ENCODE data around the gene RSRC1.
"Not testable (repeated sequence)": the region's sequence is repeated elsewhere in the genome, so short reads cannot be mapped to it uniquely, and the experiment has no call there.

Gene RSRC1

DNA sequence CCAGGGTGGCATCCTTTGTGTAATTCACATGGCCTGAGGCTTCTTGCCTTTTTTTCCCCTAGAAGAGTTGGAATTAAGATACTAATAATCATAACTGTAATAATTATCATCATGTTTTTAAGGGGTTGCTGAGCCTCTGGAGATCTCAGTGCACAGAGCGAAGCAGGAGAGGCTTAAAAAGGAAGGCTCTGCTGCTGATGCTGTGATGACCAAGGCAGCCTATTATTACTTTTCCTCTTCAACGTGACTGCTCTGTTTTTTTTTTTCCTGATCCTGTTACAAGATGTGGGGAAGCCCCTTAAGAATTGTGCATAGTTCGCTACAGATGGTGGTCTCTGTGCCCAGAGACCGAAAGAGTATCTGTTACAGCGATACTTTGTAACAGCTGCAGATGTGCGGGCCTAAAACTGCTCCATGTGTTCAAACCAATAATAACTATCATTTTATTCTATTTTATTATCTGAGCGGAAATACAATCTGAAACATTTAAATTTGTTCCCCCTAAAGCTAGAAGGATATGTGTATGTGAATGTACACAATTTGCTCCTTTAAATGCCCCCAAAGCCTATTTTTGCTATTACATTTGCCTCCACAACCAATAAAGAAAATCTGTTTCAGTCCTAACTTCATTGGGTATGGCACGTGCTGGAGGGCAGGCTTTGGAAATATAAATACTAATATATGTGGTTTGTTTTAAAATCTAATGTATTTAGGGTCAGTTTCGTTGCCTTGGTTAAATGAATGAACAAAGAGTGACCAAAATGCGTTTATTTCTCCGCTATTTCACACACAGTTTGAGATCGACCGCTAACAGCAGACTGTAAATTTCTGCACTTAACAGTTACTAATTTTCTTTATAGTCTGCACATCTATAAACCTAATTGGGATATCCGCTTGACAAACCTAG lies 8.3 kb upstream of the RSRC1 start:
- no peak for DNase-seq (ENCODE audit: low spot score)

DNA sequence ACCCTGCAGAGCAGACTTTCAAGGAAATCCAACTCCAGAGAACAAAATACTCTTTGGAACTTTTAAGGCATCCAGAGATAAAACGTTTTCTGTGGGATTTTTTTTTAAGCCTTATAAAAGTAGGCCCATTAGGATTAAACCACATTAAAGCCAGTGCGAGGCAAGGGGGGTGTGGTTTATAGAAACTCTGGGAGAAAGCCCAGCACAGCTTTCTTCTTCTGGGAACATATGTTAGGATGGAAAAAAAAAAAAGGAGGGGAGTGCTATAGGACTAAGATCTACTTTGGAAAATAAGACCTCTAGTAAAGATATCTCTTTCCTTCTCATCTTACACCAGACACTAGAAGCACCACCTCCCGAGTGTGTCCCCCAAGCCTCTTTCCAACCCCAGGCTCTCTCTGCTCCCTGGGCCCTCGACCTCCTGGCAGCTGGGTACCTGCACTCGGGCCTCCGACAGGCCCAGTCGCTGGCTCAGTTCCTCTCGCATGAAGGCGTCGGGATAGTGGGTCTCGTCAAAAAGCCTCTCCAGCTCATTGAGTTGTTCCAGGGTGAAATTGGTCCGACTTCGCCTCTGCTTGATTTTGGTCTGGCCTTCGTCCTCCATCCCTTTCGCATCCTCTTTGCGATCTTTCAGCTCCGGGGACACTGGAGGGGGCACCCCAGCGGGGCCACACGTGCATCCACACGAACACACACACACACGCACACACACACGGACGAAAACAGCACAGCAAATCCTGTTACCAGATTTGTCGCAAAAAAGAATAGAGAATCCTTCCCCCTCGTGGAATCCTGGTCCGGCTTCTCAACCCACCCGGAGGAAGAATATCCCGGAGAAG lies 7.4 kb upstream of the RSRC1 start:
- DNase-seq (ENCODE audit: low spot score): no peak

GRCh38 chr3:158103081-158103886 lies 6.6 kb upstream of the RSRC1 start:
- no peak for DNase-seq (ENCODE audit: low spot score)

DNA sequence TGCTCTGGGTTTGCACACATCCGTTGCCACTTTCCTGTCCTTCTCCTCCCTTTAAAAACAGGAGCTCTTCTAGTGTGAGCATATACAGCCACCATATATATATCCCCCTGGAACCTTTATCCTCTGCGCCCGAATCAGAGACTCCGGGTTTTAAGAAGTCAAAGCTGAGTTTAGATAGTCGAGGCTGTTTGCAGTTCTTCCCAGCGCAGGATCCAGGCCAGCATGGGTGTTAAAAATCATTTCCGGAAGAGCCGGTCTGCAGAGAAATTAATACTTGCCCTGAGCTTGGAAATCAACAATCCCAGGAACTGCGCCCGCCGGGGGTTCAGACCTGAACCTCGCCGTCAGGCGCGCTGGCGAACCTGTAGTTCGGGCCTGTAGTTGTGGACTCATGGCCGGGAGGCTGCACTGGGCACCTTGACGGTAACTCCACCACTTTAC lies 6.0 kb upstream of the RSRC1 start:
- no peak for DNase-seq (ENCODE audit: low spot score)

DNA sequence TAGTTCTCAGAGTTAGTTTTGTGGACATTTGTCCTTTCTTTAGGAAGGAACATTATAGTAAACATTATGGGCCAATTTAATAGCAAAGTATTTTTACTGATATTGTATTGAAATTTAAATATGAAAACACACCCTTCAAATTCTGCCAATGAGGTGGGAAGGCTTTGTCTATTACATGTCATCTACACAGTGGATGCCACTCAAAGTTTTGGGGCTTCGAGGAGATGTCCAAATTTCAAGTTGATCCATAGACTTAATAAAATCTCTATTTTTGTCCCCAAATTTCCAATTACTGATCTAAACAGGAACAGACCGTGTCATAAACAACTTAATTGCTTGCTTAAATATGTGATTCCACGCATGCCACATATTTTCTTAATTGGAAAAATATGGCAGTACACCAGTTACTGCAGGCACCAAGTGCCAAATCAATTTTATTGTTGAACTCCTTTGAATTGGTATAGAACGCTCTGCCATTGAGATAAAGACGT lies 5.4 kb upstream of the RSRC1 start:
- DNase-seq (ENCODE audit: low spot score): no peak

- no peak for DNase-seq (ENCODE audit: low spot score)
Observed at GRCh38 chr3:158105119-158105709, 4.7 kb upstream of the RSRC1 start.

DNA sequence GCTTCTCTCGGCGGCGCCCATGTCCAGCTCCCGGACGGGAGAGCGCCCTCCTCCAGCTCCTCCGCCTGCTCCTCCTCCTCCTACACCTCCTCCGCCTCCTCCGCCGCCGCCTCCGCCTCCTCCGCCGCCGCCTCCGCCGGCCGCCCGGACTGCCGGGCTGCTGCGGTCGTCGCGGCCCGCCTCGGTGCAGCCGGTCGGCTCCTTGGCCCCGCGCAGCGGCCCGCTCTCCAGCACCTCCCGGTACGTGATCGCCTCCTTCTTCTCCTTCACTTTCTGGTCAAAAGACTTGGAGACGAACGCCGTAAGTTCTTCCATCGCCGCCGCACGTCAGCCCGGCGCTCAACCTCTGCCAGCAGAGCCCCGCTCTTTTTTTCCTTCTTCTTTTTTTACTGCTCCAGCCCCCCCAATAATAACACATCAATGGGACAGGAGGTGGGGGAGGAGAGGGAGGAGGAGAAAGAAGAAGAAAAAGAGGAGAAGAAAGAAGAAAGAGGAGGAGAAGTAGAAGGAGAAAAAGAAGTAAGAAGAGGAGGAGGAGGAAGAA lies 4.1 kb upstream of the RSRC1 start:
- DNase-seq (ENCODE audit: low spot score): no peak

DNA sequence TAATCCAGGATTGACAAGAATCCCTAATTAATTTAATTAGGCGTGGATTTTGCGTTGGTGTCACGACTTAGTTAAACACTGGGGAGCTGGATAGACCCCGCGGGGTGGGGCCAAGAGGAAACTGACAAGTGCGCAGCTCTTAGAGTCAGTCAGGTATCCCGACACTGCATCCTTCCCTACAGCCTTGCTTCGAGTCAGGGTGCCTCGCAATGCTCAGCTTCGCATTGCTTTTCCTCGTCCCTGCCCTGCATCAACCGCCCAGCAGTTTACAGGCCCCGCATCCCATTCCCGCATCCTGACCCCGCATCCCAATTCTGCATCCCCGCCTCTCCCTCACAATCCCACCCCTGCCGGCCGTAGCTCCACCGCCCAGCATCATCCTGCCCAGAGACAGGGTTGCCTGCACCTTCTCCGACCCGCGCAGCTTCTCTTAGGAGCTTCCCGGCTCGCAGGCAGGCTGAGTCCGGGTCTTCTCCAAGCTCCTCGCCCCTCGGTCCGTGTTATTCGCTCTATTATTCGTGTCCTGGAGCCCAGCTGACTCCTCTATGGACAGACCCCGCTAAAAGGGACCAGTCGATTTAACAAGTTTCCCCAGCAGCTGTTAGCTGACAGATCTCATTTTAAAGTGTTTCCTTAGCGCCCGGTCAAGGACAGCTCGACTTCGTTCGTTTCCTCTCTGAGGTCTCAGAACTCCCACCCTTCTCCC lies 3.0 kb upstream of the RSRC1 start:
- no peak for DNase-seq (ENCODE audit: low spot score)

- DNase-seq (ENCODE audit: low spot score): no peak
Observed at GRCh38 chr3:158107605-158108444, 2.1 kb upstream of the RSRC1 start.

GRCh38 chr3:158108445-158108985 lies 1.4 kb upstream of the RSRC1 start:
- no peak for DNase-seq (ENCODE audit: low spot score)

GRCh38 chr3:158109295-158109803 lies 540 bp upstream of the RSRC1 start:
- DNase-seq (ENCODE audit: low spot score): no peak

GRCh38 chr3:158110658-158111018 lies 749 bp downstream of the RSRC1 start:
- no peak for DNase-seq (ENCODE audit: low spot score)

GRCh38 chr3:158111861-158112260 lies 2.0 kb downstream of the RSRC1 start:
- no peak for DNase-seq (ENCODE audit: low spot score)

DNA sequence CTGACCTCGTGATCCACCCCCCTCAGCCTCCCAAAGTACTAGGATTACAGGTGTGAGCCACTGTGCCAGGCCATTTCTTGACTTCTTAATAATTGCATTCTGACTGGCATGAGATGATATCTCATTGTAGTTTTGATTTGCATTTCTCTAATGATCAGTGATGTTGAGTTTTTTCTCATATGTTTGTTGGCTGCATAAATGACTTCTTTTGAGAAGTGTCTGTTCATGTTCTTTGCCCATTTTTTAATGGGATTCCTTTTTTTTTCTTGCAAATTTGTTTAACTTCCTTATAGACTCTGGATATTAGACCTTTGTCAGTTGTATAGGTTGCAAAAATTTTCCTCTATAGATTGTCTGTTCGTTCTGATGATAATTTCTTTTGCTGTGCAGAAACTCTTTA lies 3.7 kb downstream of the RSRC1 start:
- DNase-seq (ENCODE audit: low spot score): not testable (repeated sequence)

GRCh38 chr3:158120330-158120729 lies 10.4 kb downstream of the RSRC1 start:
- DNase-seq (ENCODE audit: low spot score): no peak

DNA sequence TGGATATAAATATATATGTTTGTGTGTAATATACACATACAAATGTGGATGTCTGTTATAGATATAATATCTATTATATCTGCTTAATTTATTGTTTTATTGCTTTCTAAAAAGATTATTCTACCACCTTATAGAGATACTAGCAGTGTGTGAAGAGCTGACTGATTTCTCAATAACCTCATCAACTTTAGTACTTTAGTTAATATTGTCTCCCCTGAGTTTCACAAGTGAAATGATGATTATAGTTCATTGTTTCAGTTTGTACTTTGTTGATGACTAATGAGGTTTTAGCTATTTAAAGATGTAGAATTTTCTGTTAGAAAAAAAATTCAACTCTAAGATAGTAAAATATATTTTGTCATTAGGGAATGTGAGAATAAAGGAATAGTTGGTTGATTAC lies 11.4 kb downstream of the RSRC1 start:
- DNase-seq (ENCODE audit: low spot score): no peak

GRCh38 chr3:158122721-158123120 lies 12.8 kb downstream of the RSRC1 start:
- DNase-seq (ENCODE audit: low spot score): not testable (repeated sequence)

GRCh38 chr3:158127250-158128219 lies 17.6 kb downstream of the RSRC1 start:
- DNase-seq (ENCODE audit: low spot score): no peak
